EH (cell line): ENCODE measurements around the gene FRS2.

ENCODE experiments used
- DNase-seq: peaks from one replicate; pipeline ENCODE4 v3.0.0-alpha.2; 2015; ENCODE audit warnings: low read depth

Gene FRS2

DNA sequence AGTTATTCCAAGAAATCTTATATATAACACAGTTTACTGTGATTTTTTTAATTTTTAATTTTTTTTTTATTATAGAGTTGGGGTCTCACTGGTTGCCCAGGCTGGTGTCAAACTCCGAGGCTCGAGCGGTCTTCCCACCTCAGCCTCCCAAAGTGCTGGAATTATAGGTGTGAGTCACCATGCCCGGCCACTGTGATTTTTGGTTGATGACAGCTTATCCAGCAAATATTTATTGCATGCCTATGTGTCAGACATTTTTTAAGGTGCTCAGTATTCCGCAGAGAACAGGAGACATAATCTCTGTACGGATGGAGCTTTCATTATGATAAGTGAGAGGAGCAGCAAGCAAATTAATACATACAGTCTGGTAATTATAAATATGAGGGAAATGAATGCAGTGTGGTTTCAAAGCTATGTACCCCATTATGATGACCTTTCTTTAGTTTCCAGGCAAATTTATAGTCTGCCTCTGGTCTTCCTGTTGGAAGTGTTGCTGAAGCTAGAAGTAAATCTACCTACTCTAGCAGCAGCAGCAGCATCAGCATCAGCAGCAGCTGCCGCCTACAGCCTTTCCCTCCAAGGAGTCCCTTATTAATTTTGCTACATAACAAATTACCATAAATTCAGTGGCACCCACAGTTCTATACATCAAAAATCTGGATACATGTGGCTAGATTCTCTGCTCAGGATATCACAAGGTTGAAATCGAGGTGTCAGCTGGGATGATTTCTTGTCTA lies 32.3 kb downstream of the FRS2 start:
- peak; percentile 87 for DNase-seq

DNA sequence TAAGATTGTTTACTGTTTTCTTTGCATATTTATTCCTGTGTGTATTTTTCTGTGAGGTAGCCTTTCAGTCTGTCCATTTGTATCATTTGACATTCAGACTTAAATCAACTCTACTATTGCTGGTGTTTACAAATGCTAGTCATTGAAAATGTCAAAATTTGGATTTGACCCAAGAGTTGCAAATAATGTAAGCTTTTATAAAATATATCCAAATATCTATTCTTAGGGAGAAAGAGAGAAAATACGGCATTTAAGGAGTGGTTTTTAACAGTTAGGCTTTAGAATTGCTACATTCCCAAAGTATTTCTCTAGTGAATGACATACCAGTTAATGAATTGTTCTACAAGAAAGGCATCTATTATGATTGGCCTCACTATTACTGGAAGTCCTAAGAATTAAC lies 37.9 kb downstream of the FRS2 start:
- DNase-seq = no peak

DNA sequence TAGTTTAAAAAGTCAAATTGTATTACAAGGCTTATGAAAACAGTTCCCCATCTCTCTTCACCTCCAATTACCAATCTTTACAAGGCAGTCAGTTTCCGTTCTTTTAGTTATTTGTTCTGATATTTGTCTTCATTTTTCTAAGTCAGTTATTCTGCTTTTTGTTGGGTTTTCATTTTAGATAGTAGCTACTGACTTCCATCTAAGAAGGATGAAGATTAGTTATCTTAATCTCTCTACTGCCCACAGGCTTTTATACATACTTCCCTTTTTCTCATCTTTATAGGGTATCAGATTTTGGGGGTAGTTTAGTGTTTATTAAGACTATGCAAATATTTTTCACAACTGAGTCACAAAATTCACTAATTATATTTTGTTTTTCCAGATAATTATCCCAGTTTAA lies 38.4 kb downstream of the FRS2 start:
- no peak for DNase-seq

DNA sequence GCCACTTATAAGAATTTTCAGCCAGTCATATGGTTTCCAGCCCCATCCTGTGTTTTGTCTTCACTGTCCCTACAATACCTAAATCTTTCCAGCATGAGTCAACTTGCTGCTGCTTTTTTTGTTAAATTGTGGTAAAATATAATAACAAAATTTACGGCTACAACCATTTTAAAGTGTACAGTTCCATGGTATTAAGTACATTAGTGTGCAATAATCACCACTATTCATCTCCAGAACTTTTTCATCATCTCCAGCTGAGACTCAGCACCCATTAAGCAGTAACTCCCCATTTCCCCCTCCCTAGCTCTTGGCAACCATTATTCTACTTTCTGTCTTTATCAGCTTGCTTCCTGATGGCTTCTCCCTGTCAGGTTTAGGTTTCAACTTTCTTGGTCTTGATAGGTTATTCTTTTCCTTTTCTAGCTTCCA lies 39.1 kb downstream of the FRS2 start:
- peak; percentile 75 for DNase-seq

DNA sequence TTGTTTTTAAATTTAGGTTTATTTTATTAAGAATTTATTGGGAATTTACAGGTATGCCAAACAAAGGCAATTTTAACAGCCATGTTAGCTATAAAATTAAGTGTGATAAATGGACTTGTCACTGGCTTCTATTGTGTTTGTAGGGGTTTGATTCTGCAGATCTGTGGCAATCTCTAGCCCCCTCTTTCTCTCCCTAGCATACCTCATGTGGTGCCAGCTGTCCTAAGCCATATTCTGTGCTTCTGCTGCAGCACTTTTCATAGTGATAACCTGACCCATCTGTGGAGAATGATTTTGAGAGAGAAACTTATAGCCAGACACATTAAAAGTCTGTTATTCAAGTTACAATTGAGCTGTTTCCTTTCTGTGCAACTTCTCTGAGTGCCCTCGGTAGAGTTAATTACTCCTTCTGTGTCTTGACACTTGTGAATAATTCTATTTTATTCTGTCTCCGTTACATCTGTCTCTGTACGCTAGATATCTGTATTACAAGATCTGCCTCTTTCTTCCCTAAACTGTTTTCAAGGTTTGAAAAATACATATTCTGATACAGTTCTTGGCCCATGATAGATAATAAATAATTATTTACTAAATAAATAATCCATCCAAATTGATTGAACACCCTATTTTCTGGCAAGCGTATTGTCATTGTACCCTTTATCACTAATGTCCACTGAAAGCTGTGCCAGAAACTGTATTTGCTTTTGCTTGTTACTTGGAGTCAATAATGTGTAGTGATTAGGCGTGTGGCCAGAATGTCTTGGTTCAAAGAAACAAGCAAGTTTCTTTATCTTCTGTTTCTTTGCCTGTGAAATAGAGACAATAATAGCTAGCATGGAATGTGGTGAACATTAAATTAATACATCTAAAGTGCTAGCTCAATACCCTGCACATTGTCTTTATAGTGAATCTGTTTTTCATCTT lies 40.0 kb downstream of the FRS2 start:
- DNase-seq = no peak

DNA sequence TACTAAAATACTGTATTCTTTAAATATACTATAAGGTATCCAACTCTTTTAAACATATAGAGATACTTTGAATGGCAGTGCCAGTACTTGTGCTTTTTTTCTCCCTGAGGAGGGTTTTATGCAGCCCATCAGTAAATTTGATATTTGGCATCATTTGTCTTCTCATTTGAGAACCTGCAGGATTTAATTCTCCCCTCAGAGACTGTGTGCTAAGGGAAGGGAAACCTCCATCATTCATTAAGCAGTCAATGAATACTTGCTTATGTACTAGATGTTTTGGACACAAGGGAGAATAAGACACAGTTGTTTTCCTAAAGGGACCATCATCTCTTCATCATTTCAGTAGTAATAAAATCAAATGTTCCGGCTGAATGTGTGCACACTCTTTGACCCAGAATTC lies 40.8 kb downstream of the FRS2 start:
- DNase-seq = no peak

DNA sequence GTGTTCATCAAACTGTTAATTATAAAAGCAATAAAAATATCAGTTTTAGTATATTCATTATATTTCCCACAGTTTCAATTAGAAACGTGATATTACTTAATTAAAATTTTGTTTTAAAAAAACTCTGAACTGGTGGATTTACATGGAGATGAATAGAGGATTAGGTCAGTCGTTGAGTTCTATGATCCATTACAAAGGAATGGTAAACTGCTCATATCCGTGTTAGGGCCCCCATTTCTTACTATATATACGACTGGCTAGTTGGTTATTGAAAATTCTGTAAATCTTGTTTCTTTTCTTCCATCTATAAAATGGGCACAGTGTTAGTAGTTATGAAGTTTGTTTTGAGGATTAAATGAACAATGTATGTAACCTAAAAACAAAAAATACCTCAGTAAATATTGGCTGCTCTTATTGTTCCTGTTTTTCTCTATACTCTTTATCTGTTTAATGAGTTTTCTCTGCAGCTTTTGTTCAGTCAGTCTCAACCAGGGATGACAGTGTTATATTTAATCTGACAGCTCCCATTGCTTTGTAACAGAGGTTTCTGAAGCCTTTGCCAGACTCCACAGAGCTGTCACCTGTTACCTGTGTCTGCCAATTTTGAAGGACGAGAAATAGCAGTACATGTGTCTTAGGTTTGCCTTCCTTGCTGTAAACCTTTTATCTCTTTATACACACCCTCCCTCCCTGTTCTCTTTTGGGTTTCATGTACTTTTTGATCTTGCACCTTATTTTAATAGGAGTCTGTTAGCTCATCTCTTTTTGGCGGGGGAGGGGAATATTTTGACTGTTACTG lies 41.5 kb downstream of the FRS2 start:
- peak; percentile 44 for DNase-seq

DNA sequence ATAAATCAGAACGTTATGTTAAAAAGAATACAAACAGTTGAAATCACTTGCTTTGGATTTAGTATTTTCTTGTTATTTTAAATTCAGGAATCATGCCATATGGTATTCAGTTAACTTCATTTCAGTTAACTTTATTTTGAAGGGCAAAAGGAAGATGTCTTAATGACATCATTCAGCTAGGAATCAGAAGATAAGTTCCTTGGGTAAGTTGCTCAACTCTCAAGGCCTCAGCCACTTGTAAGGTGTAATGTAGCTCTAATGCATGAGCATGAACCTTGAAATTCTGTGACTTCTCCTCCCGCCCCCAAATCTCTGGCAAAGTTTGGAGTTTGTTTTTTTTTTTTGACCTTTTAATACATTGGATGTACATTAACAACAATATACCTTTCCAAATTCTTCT lies 42.6 kb downstream of the FRS2 start:
- peak; percentile 38 for DNase-seq

DNA sequence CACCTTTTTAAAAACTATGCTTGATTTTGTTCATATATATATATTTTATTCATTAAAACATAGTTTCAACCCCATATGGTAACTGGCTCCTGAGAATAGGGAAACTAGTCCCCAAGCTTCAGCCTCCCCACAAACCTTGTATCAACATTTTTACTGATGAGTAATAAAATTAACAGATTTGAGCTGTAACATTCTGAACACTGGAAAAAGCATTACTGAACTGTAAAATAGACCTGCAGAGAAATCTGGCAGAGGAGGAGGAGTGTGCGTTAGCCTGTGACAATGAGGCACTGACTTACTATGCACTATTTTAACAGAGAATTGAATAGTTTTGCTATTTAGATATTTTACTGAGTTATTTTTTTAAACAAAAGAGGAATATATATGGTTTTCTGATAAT lies 43.1 kb downstream of the FRS2 start:
- DNase-seq = peak; percentile 40

DNA sequence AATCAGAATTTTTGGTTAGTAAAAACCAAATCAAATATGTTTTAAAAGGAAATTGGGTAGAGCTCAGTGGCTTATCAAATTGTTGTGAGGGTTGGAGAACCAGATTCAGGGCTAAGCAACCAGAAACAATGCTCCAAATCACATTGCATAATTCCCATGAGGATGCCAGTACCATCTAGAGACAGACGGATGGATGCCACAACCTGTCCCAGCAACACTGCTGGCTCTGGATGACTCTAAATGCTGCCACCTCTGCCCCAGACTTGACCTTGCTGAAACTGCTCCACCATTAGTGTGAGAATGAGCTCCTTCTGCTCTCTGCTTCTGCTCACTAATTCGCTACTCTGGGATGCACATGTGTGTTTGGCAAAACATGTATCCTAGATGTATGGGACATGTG lies 43.9 kb downstream of the FRS2 start:
- DNase-seq = no peak

DNA sequence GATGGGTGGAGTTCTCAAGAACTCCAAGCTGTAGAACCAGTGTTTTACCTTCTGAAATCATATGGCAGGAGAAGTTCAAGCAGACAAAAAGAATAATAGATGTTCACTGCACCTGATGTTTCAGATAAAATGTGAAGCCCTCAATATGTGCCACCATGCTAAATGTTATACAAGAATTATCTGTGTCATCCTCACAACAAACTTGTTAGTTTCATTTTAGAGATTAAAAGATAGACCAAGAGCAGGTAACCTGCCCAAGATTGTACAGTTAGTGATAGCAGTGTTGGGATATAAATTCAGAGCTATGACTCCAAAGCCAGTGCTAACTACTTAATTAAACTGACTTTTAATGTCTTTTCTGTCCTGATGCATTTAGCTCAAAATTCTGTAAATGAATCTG lies 44.7 kb downstream of the FRS2 start:
- no peak for DNase-seq

DNA sequence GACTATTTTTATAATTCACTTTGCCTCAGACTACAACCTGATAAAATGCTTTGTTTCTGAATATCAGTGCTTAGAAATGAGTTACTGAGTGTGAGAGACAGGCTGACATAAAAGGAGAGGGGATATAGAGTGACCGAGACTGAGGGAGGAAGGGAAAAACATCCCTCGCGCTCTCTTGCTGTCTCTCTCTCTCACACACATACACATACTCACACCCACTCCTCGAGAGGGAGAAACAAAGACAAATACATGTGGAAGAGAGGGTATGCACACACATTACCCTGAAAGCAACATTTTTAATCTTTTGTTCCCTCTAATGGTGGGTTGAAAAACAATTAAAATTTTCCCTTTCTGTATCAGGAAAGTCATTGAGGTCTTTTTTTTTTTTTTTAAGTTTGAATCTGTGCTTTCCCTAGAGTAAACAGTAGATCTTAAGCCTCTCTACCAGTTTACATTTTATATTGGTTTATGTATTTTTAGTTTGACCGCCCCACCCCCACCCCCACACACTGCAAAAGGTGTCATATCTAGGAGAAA lies 45.3 kb downstream of the FRS2 start:
- no peak for DNase-seq

DNA sequence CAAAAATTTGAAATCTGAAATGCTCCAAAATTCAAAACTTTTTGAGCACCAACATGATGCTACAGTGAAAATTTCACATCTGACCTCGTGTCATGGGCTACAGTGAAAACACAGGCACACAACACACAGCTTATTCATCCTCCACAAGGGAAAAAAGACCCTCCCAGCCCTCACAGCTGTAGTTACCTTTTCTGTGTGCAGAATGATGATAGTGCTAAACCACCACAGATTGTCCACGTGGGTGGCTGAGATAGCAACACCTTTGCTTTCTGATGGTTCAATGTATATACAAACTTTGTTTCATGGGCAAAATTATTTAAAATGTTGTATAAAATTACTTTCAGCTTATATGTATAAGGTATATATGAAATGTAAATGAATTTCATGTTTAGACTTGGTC lies 46.8 kb downstream of the FRS2 start:
- no peak for DNase-seq

DNA sequence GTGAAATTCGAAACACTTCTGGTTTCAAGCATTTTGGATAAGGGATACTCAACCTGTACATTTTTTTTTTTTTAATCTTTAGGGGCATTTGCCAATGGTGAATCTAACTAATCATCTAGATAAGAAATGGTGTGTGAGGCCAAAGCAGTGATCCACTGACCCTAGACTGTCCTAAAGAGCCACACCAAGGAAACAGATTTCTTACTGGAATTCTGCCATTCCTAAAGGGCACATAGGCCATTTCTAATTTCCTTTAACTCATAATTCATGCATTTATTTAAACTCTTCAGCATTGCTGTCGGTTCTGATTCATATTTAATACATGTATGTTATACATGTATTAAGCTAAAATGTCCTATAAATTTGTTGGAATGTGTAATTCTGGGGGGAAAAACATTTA lies 47.2 kb downstream of the FRS2 start:
- DNase-seq = no peak

DNA sequence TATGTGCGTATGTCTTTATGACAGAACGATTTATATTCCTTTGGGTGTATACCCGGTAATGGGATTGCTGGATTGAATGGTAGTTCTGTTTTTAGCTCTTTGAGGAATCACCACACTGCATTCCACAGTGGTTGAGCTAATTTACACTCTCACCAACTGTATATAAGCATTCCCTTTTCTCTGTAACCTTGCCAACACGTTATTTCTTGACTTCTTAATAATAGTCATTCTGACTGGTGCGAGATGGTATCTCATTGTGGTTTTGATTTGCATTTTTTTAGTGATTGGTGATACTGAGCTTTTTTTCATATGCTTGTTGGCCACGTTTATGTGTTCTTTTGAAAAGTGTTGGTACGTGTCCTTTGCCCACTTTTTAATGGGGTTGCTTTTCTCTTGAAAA lies 49.7 kb downstream of the FRS2 start:
- DNase-seq = peak; percentile 79

DNA sequence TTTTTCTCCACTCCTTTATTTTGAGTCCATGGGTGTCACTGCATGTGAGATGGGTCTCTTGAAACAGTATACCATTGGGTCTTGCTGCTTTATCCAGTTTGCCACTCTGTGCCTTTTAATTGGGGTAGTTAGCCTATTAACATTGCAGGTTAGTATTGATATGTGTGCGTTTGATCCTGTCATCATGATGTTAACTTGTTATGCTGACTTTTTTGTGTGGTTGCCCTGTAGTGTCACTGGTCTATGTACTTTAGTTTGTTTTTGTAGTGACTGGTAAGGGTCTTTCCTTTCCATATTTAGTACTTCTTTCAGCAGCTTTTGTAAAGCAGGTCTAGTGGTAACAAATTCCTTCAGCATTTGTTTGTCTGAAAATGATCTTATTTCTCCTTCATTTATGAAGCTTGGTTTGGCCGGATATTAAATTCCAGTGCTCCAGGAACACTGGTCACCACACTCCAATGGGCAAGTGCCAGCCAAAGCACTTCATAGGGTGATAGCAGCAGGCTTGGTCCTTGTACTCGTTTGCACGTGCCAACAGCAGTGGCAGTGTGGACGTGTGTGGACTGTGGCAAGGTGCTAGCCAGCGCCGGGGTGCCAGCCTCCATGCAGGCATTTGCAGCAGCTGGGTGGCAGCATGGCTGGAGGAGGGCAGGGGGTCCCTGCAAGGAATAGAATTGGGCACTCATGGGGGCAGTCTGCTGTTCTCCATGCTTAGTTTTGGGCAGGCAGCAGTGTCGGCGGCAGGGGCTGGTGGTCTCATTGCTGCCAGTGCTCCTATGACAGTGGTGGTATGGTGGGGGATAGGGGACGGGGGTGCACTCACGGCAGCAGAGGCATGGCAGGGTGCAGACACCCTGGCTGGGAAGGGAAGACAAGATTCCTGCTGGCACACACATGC lies 53.5 kb downstream of the FRS2 start:
- no peak for DNase-seq

DNA sequence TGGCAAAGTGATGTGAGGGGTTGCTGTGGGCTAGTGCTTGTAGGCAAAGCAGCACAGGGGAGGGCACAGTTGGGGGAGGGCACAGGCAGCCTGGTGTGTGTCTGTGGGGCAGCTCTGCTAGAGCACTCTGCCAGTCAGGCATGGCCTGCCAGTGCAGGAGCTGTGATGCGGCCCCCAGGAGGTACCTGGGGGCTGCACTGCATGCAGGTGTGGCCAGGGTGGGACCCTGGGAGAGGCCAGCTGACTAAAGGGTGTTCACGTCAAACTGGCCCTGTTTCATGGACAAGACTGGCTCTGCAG lies 54.1 kb downstream of the FRS2 start:
- DNase-seq = no peak

DNA sequence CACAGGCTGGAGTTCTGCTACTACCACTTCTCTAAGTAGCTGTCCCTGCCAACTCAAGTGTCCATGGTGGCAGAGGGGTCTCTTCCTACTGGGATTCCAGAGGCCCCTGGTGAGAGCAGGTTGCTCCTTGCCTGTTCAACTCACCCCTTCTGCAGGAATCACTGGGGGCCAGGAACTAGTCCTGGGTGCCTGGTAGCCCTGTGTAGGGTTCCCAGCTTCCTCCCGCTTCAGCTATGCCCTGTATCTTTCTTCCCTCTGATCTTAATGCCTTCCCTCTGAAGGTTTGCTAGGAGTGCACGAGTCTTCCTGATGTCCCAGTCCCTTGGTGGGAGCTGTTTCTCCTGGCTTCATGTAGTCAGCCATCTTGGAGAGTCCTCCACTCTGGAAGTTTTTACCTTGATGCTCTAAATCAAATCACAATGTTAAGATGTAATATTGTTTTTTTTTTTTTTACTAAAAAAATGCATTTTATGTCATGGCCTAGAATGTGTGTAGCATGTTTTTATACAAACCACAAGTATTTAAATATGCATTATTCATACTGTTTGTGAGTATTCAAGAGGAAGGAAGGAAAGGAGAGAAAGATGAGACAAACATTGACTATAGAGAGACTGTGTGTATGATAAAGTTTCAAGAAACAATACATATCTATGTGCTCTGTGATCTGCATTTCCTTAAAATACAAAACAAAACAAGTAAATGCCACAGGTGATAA lies 54.7 kb downstream of the FRS2 start:
- peak; percentile 48 for DNase-seq

DNA sequence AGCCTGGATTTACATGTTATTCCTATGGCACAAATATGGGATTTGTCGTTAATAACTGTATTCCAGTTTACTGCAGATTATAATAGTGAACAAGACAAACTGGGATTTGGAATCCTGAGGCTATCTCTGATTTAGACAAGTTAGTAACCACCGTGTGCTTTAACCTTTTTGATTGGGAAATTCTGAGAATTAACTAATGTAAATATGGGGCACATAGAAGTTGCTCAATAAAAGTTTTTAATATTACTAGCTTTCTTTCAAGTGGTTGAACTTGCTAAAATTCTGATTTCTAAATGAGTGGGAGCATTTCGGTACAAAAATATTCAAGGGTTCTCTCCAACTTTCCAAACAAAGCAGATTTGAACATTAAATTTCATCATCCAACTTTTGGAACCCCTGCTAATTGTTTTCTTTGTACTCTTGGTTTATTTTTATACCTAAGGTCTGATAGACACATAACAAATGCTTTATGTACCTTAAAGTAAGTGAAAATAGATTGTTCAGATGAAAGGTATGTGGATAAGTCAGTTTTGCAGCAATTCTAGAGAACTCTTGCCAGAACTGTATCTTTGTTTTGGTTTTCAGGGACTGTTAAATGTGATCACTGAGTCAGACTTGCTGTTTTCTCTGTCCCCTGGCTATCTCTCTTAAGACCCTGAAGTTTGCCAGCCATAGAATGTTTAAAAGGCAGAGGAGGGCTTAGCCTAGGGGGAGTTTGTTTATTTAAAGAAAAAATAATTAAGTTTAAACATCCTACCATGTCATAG lies 57.5 kb downstream of the FRS2 start:
- DNase-seq = peak; percentile 82

DNA sequence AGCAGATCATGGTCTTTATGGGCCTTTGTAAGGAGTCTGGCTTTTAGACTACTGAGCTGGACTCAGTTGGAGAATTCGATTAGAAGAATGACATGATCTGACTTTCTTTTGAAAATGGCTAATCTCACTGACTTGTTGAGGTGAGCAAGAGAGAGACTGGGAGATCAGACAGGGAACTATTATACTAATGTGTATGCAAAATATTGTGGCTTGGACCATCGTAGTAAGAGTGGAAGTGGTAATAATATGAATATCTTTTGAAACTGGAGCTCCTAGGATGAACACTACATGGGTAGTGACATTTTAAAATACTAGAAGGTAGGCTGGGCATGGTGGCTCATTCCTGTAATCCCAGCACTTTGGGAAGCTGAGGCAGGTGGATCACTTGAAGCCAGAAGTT lies 58.8 kb downstream of the FRS2 start:
- no peak for DNase-seq
